Measurements from ENCODE around the gene TNFRSF8.

DNA sequence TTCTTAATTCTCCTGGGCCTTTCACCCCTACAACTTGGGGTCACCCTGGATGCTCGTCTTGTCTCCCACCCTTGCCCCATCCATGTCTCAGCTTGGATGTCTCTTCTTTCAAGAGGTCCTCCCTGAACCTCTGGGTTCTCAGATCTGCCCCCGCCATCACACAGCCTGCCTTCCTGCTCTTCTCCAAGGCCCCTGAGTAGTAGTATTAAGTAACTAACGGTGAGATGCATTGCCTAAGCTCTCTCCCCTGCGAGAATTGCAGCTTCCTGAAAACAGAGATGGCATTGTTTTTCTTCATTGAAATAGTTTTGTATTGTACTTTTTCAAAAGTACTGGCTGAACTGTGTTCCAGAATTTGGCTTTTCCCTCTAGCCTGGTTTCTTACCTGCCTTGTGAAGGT lies 27.8 kb upstream of the TNFRSF8 start:
- TF ChIP-seq POLR2AphosphoS5 (IDR thresholded peaks at IDR 0.05), result no peak
- TF ChIP-seq, protein P1, sequence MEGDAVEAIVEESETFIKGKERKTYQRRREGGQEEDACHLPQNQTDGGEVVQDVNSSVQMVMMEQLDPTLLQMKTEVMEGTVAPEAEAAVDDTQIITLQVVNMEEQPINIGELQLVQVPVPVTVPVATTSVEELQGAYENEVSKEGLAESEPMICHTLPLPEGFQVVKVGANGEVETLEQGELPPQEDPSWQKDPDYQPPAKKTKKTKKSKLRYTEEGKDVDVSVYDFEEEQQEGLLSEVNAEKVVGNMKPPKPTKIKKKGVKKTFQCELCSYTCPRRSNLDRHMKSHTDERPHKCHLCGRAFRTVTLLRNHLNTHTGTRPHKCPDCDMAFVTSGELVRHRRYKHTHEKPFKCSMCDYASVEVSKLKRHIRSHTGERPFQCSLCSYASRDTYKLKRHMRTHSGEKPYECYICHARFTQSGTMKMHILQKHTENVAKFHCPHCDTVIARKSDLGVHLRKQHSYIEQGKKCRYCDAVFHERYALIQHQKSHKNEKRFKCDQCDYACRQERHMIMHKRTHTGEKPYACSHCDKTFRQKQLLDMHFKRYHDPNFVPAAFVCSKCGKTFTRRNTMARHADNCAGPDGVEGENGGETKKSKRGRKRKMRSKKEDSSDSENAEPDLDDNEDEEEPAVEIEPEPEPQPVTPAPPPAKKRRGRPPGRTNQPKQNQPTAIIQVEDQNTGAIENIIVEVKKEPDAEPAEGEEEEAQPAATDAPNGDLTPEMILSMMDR (IDR thresholded peaks at IDR 0.05), result no peak
- TF ChIP-seq POLR2A (IDR thresholded peaks at IDR 0.05), result no peak
